SK-N-SH (cell line): Measurements from ENCODE around the gene SNX27. TPM values are rescaled to one million over a fixed set of nuclear protein-coding genes. Genes with fewer than 3 reads are reported as not detected.

Experiments used
- polyA plus RNA-seq, 3 experiments: library from polyadenylated mRNA; depleted of rRNA; stranded (reverse); fragments of >200 nt; gene quantifications; 2 replicates each; pipeline ENCODE4 v1.2.3, GENCODE V29; 2012
- small RNA-seq, 7 experiments: library from RNA; depleted of rRNA; stranded (forward); fragments of <200 nt; gene quantifications; one replicate each; pipeline ENCODE3, GENCODE V24; 2012
- TF ChIP-seq, protein P1 (sequence below): IDR thresholded peaks from 2 replicates; pipeline ENCODE4 v1.4.0; 2012; ENCODE audit warnings: low read depth, borderline replicate concordance
- TF ChIP-seq, protein P2 (sequence below): IDR thresholded peaks from 2 replicates; pipeline ENCODE4 v1.4.0; 2012; ENCODE audit warnings: low read depth, borderline replicate concordance

Gene SNX27
- polyA plus RNA-seq, 1 of the 3 experiments (the other 2 are of a cell fraction) = 10.8 TPM

DNA sequence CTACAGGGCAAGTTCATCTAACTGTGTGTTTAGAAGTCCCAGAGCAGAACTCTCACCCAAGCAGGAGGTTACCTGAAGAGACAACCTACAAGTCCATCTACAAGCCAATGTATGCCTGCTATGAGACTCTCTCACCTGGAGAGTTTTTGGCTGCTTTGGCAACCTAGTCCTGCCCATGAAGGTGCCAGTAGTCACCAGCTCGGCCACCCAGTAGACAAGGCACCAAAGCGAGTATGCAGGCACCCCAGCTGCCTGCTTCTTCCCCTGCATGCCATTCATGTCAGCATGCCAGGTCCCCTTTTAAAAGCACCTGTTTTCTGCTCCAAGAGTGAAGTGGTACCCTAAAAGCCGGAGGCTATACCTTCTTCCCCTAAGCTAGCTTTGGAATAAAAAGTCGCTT is 129.7 kb downstream of the SNX27 start (continued):
- TF ChIP-seq, protein P1, sequence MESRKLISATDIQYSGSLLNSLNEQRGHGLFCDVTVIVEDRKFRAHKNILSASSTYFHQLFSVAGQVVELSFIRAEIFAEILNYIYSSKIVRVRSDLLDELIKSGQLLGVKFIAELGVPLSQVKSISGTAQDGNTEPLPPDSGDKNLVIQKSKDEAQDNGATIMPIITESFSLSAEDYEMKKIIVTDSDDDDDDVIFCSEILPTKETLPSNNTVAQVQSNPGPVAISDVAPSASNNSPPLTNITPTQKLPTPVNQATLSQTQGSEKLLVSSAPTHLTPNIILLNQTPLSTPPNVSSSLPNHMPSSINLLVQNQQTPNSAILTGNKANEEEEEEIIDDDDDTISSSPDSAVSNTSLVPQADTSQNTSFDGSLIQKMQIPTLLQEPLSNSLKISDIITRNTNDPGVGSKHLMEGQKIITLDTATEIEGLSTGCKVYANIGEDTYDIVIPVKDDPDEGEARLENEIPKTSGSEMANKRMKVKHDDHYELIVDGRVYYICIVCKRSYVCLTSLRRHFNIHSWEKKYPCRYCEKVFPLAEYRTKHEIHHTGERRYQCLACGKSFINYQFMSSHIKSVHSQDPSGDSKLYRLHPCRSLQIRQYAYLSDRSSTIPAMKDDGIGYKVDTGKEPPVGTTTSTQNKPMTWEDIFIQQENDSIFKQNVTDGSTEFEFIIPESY = no peak
- TF ChIP-seq, protein P2, sequence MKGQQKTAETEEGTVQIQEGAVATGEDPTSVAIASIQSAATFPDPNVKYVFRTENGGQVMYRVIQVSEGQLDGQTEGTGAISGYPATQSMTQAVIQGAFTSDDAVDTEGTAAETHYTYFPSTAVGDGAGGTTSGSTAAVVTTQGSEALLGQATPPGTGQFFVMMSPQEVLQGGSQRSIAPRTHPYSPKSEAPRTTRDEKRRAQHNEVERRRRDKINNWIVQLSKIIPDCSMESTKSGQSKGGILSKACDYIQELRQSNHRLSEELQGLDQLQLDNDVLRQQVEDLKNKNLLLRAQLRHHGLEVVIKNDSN = no peak

Small RNAs within 50 kb of the gene (small RNA-seq; reads per million reads assigned to genes)
- gene RNU6-1062P (0 to 0.43 (median 0) reads per million in 7 experiments), gene RNU6-662P (0 reads per million in 7 experiments)

Other genes with a start within 250 kb of the SNX27 start
- gene SELENBP1, start 239.3 kb upstream of the SNX27 start, polyA plus RNA-seq (2012; rRNA removed) = 0.11 and 0.16 TPM in 2 replicates
- 716 and 754 TPM in 2 replicates for gene PSMB4, start 212.5 kb upstream of the SNX27 start, polyA plus RNA-seq (2012; rRNA removed)
- 23.9 and 30.2 TPM in 2 replicates for gene POGZ, start 152.6 kb upstream of the SNX27 start, polyA plus RNA-seq (2012; rRNA removed)
- gene CGN, start 100.7 kb upstream of the SNX27 start, polyA plus RNA-seq (2012; rRNA removed) = 0.36 and 0.44 TPM in 2 replicates
- 20.6 and 27.9 TPM in 2 replicates for gene TUFT1, start 71.7 kb upstream of the SNX27 start, polyA plus RNA-seq (2012; rRNA removed)
- gene CELF3, start 104.8 kb downstream of the SNX27 start, polyA plus RNA-seq (2012; rRNA removed) = 0.25 and 0.65 TPM in 2 replicates
- not detected in 2 replicates for gene RIIAD1, start 109.5 kb downstream of the SNX27 start, polyA plus RNA-seq (2012; rRNA removed)
- gene MRPL9, start 151.4 kb downstream of the SNX27 start, polyA plus RNA-seq (2012; rRNA removed) = 76.2 and 87.5 TPM in 2 replicates
- gene TDRKH, start 178.4 kb downstream of the SNX27 start, polyA plus RNA-seq (2012; rRNA removed) = 1.9 and 2.7 TPM in 2 replicates
- gene LINGO4, start 193.4 kb downstream of the SNX27 start, polyA plus RNA-seq (2012; rRNA removed) = not detected in 2 replicates
- 0.03 TPM in 1 of 2 replicates, not detected in the other for gene RORC, start 219.8 kb downstream of the SNX27 start, polyA plus RNA-seq (2012; rRNA removed)
- not detected in 2 replicates for gene C2CD4D, start 227.8 kb downstream of the SNX27 start, polyA plus RNA-seq (2012; rRNA removed)
- gene THEM5, start 241.7 kb downstream of the SNX27 start, polyA plus RNA-seq (2012; rRNA removed) = not detected in 2 replicates